AML-193 (cell line): ENCODE data around the gene C2CD4D.

Source experiments
- DNase-seq, 2 experiments: peaks; one replicate each; lab custom pipeline; 2025; lab: John Stamatoyannopoulos, UW

C2CD4D gene

DNA sequence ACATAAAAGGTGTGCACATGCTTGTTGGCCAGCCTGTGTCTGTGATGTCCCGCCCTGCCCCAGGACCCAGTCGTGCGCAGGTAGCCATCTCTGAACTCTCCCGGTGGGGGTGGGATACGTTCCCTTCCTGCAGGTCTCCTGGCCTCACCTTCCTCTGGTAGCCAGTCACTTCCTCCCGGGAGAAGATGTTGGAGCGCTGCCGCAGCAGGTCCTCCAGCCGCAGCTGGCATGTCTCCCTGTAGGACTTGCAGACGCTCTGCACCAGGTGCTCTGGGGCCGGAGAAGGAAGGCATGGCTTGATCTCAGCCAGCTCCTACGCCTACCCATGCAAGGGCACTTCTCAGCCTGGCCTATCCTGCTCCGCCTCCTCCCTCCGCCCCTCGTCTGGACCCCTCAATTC is 25.2 kb downstream of the C2CD4D start:
- DNase-seq = no peak

DNA sequence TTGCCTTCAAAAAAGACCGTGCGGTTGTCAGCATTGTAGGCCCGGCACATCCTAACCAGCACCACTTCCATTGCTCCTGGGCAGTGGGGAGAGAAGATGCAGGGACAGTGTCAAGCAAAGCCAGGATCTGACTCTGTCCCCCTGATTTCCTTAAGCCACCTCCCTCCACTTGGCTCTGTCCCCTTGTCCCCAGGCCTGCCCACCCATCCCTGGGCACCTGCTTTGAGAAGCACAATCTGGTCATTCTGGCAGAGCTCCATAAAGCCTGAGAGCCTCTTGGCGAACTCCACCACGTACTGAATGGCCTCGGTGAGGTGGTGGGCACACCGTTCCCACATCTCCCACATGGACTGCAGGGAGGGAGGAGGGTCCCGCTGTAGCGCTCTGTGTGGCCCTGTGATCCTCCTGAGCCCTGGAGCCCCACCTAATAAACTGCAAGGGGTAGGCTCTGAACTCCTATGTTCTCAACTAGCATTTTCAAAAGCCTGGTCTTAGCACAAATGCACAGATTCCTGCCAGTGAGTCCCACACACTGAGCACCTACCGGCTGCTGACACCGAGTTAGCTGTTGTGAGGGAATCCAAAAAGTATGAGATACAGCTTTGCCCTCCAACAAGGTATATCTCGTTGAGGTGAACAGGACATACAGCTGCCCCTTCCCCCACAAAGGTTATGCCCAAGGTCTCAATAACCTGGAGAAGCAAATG is 26.2 kb downstream of the C2CD4D start:
- DNase-seq = no peak

DNA sequence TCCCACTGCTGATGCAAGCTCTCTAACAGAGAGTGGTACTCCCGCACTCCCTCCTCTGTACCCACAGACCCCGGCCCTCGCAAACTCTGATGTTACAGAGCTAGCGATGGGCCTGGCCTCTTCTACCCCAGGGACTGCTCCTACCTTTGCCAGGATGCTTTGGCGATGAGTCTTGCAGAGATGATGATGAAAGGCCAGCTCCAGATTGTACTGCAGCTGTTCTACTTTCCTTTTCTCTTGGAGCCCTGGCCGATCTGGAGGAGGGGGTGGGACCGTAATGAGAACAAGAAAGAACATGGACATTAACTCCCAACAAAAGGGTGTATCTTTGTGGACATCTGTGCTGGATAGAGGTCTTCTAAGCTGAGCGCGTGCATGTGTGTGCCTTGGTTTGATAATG is 28.4 kb downstream of the C2CD4D start:
- no peak for DNase-seq

DNA sequence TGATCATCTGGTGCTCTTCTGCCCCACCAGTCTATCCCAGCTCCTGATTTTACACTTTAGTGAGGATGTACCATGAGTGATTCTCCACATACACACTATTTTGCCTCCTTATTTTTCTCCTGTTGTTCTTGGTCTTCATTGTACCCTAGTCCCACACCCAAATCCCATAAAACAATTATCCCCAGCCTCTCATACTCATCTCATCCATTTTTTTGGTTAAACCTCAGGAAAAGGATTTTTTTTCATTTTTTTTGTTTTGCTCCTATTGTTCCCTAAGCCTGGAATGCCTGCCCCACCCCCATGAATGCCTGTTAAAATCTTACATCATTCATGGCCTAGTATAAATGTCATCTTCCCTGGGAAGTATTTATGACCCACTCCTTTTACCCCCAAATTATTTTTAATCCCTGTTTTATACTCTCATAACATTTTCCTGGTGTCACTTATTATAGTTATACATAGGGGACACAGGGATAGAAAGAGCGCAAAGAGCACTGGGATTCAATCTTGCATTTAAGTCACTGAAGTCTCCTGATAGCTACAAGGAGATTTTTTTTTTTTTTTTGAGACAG is 29.5 kb downstream of the C2CD4D start:
- DNase-seq = no peak

DNA sequence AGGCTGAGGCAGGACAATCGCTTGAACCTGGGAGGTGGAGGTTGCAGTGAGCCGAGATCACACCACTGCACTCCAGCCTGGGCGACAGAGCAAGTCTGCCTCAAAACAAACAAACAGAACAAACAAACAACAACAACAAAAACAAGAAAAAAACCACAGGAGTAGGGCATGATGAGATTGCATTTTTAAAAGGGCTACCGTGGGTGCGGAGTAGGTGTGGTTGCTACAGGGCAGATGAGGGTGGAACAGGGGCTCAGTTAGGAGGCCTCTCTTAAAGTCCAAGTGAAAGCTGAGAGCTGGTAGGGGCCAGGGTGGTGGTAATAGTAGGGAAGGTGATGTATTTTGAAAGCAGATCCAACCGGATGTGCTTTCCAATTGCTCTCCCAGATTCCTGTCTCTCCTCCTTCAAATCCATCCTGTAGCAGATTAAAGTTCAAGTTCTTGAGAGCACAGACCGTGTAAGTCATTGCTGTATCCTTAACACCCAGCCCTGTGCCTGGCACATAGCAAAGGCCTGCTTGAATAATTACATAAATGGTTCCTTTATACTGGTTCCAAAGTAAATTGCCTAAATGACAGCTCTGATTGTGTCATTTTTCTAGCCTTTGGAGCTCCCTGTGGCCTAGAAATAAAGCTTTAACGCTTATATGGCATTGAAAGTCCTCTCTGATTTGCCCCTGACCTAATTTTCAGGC is 30.2 kb downstream of the C2CD4D start:
- DNase-seq = no peak

DNA sequence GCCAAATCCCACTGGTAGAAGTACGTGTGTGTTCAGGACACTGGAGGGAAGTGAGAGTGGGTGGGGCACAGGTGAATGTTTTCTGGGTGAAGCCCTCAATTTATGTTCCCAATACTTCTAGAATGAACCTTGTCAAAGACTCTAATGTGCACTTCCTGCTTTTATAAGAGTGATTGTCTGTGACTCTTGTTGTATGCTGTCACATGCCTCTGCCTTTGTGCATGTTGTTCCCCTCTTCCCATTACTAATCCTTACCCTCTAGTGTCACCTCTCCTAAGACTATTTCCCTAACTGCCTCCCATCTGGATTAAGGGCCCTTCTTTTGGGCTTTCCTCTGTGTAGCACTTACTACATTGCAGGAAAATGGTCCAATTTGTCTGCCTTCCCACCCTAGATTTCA is 31.9 kb downstream of the C2CD4D start:
- no peak for DNase-seq

DNA sequence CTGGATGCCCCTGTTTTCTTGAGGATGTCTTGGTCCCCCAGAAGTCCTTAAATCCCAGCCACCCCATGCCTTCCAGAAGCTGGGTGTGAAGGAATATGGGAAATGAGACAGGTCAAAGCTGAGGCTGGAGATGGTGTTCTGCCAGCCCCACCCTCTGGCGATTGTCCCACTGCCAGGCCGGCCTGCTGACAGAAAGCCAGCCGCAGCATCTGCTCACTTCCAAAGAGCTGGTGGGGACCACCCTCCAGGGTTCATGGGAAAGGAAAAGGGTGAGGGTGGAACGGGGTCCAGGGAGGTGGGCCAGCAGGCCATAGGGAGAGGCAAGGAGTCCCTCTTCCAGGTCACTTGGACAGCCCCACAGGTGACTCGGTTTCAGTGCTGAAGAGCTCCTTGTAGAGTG is 32.5 kb downstream of the C2CD4D start:
- DNase-seq = no peak

DNA sequence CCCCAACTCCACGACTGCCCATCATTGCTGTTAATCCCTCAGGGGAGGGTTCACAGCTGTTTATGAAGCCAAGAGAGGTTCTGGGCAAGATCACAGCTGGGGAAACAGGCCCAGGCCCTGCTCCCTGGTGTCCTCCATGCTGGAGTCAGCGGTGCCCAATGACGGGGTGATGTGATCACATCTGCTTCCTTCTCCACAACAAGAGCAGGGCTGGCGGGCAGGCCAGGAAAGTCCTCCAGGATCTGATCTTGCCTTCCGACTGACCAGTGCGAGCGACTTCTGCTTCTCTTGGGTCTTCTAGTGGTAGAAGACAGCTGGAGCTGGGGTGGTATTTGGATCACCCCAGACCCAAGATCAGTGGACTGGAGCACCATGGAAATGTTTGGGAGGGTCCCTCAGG is 33.5 kb downstream of the C2CD4D start:
- DNase-seq = no peak

DNA sequence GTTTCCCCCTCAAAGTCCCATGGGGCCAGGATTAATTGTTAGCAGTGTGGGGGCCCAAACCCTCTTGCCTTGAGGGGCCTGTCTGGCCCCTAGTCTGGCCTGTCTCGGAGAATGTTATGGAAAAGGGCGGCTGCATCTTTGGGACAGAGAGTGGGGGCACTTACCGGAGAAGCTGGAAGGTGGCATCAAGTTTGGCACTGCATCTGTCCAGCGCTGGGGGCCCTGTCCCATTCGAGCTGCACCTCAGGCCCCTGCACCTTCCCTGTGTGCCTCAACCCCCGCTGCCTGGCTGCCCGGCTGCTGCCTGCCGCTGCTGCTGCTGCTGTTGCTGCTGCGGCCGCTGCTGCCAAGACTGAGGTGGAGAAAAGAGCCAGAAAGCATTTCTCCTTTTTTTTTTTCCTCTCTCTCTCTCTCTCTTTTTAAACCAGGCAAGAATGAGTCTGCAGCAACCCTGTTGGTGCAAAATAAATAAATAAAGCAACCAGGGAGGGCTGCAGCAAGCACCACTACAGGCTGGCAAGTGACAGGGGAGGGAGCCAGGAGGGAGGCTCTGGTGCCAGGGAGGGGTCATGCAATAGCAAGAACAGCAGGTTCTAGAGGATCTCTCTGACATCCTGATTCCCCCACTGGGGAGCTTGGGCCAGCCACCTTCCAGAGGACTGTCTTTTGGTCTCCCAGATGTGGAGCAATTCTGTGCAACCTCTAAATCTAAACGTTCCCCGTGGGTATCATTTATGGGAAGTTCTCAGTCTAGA is 34.4 kb downstream of the C2CD4D start, which contains the start of gene LINGO4:
Gene LINGO4, minus strand, starts transcription at position 354 of the 755 bp plus-strand sequence. CDS start 2,715 bp downstream, outside the sequence.
- no peak for DNase-seq

DNA sequence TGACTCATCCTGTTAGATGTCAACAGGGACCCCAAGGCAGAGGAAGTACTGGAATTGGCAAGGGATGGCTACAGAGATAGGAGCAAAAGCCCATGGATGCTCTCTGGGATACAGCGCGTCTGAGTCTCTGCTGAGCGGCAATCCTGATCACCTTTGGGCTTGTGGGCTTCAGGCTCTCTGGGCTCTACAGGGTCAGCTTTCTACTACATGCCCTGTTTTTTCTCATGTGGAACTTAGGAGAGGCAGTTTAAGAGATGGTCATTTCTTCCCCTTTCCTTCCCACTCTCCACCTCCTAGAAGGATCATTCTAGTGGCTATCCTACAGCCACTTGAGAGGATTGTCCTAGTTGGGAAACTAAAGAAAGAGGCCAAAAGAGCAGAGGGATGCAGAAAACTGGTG is 35.7 kb downstream of the C2CD4D start:
- no peak for DNase-seq

DNA sequence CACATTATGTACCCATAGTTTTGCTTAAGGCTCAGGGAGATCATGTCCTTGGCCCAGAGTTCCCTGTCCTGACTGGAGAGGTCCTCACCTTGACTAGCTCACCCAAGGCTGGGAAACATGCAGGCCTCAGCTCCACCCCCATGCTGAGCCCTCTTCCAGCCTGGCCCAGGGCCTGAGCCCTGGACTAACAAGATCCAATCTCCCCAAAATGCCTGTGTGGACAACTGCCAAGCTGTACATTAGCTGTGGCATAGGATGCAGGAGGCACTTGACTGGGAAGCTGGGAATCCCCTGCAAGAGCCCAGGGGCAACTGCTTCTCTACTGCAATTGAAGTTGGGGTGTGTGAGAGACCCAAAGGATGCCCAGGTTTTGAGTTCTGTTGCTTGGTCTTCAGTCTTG is 36.5 kb downstream of the C2CD4D start:
- no peak for DNase-seq

DNA sequence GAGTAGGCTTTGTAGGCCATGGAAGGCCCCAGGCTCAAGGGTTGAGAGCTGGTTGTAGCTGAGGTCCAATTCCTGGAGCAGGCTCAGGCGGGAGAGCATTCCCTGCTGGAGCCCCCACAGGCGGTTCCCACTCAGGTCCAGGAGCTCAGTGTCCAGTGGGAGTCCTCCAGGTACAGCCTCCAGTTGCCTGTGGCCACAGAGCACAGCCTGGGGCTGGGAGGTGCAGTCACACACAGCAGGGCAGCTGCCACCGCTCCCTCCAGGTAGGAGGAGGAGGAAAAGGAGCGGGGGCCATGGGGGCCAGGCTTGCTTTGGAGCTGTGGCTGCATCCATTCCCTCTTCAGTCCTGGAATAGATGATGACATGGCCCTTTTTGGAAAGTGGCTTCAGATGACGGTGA is 37.2 kb downstream of the C2CD4D start:
- no peak for DNase-seq

DNA sequence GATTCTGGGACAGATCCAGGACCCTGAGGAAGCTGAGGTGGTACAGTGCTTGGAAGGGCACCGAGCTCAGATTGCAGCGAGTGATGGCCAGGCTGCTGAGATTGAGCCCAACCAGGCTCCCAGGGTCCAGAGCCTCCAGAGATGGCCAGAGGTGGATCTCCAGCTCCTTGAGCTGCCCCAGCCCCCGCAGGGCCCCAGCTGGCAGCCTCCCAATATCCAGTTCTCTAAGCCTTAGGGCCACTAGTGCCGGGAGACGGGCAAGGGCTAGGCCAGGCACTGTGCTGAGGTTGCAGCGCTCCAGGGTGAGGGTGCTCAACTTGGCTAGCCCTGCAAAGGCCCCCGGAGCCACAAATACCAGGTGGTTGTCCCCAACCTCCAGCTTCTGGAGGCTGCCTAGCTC is 37.8 kb downstream of the C2CD4D start:
- no peak for DNase-seq

DNA sequence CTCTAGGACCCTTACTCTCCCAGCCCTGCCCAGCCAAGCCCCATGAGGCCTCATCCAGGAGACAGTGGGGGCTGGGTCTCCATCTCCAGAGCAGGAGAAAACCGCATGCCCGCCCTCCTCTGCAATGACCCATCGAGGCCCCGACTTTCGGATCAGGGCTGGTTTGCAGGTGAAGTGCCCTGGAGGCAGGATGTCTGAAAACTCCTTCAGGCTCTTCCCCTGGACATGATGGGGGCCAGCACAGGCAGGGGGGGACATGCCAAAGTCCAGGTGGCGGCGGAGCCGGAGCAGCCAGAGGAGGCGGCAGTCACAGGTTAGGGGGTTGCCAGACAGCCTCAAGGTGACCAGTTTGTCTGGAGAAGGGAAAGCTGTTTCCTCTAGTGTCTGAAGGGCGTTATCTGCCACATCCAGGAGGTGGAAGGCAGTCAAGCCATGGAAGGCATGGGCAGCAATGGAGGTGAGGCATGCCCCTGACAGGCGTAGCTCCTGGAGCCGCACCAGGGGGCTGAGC is 38.3 kb downstream of the C2CD4D start:
- DNase-seq = no peak

DNA sequence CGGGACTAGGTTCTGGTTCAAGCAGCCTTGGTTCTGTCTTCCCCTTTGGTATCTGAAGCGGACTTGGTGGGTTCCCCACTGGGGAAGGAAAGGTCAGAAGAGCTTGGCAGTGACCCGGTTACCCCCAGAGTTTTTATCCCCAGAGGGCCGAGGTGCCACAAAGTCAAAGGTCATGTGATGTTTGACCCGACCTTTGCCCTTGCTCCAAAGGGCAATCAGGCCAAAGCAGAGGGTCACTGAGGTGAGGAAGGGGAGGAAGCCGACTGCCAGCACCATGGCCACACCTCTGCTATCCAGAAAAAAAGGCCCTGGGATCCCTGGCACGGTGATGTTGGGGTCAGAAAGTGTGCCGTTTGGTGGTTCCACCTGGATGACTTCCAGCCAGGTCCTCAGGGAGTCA is 38.8 kb downstream of the C2CD4D start:
- no peak for DNase-seq

DNA sequence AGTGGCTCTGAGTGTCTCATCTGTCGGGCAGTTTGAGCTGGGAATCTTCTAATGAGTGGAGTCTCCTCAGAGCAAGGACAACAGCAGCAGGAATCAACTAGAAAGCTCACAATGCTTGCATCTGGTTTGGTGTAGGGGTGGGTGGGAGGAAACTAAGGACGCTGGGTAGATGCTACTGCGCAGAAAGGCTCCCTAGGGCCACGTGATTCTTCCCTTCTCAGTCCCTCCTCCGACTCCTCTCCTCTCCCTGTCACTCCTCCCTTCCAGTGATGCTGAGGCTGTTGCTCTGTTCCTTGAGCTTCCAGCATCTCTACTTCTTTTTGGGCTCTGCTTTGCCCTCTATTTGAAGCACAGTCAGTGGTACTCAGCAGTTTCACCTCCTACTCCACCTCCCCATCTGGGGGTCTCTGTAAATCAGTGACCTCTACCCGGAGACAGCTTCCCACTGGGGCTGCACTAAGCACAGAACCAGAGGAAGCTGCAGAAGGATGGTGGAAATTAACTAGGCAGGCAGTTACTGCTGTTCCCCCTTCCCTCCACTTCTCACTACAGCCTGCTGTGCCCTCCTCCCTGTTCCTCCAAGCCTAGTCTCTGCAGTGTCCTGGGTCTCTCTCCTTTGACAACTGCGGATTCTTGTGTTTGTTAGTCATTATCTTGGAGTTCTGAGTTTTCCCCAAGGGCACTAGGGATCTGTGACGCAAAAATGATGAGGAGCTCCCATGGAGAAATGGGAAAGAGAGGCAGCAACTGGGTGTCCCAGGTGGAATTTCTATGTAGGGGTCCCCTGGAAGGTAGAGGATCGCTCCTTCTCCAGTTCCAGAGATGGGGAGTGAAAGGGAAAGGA is 40.2 kb downstream of the C2CD4D start:
- DNase-seq = no peak

DNA sequence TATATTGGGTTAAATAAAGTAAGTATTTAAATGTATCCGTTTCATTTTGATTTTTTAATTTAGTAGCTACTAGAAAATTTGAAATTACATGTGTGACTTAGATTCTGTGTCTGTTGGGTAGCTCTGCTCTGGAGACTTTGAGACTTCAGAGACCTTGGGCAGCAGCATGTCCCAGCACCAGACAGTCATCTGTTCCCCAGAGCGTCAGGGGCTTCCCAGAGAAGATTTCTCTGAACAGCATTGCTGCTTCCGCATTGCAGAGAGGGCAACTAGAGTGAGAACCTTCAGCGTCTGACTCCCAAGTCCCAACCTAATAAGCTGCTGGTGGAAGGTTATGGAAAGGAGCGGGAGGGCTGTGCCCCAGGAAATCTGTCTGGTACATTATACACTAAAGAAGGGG is 41.0 kb downstream of the C2CD4D start:
- DNase-seq = no peak

DNA sequence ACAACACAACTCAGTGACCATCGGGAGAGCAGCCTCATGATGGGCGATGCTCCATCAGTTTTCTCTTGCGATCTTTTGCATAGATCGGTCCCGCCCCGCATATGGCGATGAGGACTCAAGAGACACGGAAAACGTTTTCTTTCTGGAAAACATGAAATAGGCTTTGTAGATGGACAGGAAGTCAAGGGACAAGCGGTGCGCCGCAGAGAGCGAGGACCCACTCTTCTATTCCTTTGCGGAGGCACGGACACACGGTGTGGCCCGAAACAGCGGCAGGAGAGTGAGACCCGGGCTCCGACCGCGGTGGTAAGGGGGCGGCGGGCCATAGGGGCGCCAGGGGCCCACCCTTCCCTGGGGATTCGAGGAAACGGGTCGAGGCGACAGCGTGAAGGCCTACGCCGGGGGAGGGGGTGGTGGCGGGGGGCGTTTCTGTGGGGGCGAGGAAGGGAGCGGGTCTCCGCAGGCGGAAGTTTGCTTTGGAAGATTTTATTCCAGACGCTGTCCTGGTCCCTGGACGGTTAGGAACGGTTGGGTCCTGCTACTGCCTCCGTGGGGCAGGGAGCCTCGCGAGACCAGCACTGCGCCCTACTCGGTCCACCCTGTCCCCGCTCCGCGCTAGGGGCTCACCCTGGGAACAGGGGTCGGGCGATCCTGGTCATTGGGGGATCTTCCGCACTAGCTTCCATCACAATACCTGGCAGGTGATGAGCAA is 48.5 kb downstream of the C2CD4D start:
- DNase-seq = no peak

DNA sequence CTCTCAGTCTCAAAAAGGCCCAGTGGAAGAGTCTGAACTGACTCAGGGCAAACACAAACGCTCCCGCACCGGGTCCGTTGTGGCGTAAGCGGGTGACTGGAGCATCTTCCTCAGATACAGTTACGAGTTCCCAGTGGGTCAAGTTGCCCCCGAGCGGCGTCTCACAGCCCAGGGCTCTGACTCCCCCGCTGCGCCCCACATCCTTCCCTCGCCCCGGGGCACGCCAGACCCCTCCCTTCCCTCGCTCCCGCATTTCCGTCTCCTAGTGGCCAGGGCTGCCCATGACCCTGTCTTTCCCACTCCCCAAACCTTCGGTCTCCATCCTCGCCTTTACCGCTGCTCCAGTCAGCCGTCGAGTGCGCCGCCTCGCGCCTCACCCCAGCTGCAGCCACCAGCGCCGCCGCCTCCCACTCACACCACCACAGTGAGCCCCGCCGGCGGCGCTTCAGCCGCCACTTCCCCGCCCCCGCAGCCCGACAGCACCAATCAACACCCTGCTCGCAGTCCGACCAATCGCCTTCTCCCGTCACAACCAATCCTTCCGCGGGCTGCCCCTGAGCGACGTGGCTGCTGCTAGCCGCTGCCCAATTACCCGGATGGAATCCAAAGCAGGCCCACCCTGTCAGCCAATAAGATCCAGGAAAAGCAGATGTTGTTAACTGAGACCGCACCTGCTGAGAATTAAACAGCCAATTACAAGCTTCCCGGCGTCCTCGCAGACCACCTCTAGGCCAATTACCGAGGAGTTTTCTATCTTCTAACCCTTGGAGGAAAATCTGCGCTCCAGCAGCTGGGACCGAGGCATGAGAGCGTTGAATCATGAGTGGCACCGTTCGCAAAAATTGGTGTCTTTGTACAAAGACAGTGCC is 49.3 kb downstream of the C2CD4D start, which contains the start of gene TDRKH:
Gene TDRKH, minus strand, starts transcription at position 430 of the 869 bp plus-strand sequence. CDS start 7,478 bp downstream, outside the sequence.
- DNase-seq = peak; percentile 99
